MM.1S (cell line): ENCODE measurements around the gene ADAM19.

Experiments
- DNase-seq: peaks from one replicate; pipeline ENCODE4 v3.0.0-alpha.2; 2015
- H2AFZ ChIP-seq: fragments of 300-600 bp; sonication (generic); 2 replicates; pipeline ENCODE4 v1.6.0; 2016; ENCODE audit warnings: antibody characterized with exemption, low read length
- H3F3A ChIP-seq: fragments of 300-600 bp; sonication (generic); 2 replicates; pipeline ENCODE4 v1.6.1; 2016; ENCODE audit warnings: mild to moderate bottlenecking, antibody characterized with exemption, low read length, moderate library complexity, mixed read lengths; ENCODE audit not compliant: insufficient read depth
- H3K27ac ChIP-seq: fragments of 300-600 bp; sonication (generic); 2 replicates; pipeline ENCODE4 v1.5.1; 2016; ENCODE audit warnings: mild to moderate bottlenecking, low read length
- H3K27me3 ChIP-seq: fragments of 300-600 bp; sonication (generic); replicated peaks from 2 replicates; pipeline ENCODE4 v1.6.0; 2016; ENCODE audit warnings: low read length; ENCODE audit not compliant: insufficient read depth
- H3K36me3 ChIP-seq: fragments of 300-600 bp; sonication (generic); replicated peaks from 2 replicates; pipeline ENCODE4 v1.6.1; 2016; ENCODE audit warnings: mild to moderate bottlenecking, low read length, mixed read lengths; ENCODE audit not compliant: insufficient read depth
- H3K4me1 ChIP-seq: fragments of 300-600 bp; sonication (generic); 2 replicates; pipeline ENCODE4 v1.6.1; 2016; ENCODE audit warnings: low read length, mixed read lengths
- H3K4me2 ChIP-seq: fragments of 300-600 bp; sonication (generic); 2 replicates; pipeline ENCODE4 v1.6.0; 2016; ENCODE audit warnings: low read depth, low read length
- H3K4me3 ChIP-seq: fragments of 300-600 bp; sonication (generic); 2 replicates; pipeline ENCODE4 v1.5.1; 2016; ENCODE audit warnings: low read length, mixed read lengths
- H3K79me2 ChIP-seq: fragments of 300-600 bp; sonication (generic); 2 replicates; pipeline ENCODE4 v1.6.1; 2016; ENCODE audit warnings: mixed run types, low read length, mixed read lengths
- H3K9ac ChIP-seq: fragments of 300-600 bp; sonication (generic); 2 replicates; pipeline ENCODE4 v1.6.1; 2016; ENCODE audit warnings: low read length, mixed read lengths
- H3K9me2 ChIP-seq: fragments of 300-600 bp; sonication (generic); replicated peaks from 2 replicates; pipeline ENCODE4 v1.6.1; 2016; ENCODE audit warnings: mild to moderate bottlenecking, low read length, mixed read lengths; ENCODE audit not compliant: insufficient read depth
- H3K9me3 ChIP-seq: fragments of 300-600 bp; sonication (generic); replicated peaks from 2 replicates; pipeline ENCODE4 v1.6.1; 2016; ENCODE audit warnings: mild to moderate bottlenecking, low read length, mixed read lengths; ENCODE audit not compliant: insufficient read depth
- H4K20me1 ChIP-seq: fragments of 300-600 bp; sonication (generic); 2 replicates; pipeline ENCODE4 v1.6.1; 2016; ENCODE audit warnings: mild to moderate bottlenecking, low read length, moderate library complexity, mixed read lengths; ENCODE audit not compliant: insufficient read depth
- EZH2 ChIP-seq: fragments of 300-600 bp; sonication (generic); optimal IDR thresholded peaks from 2 replicates; pipeline ENCODE3; 2017; ENCODE audit warnings: low read depth, mild to moderate bottlenecking, antibody characterized with exemption, low read length, mixed read lengths
- EZH2phosphoT487 ChIP-seq: fragments of 300-600 bp; sonication (generic); IDR thresholded peaks from 2 replicates; pipeline ENCODE4 v1.6.1; 2018; ENCODE audit warnings: antibody characterized with exemption, low read length
- TF ChIP-seq, protein P1 (sequence below): fragments of 300-600 bp; sonication (generic); IDR thresholded peaks from 2 replicates; pipeline ENCODE4 v1.5.1; 2016; ENCODE audit warnings: antibody characterized with exemption, low read length, mixed read lengths

The ADAM19 gene

DNA sequence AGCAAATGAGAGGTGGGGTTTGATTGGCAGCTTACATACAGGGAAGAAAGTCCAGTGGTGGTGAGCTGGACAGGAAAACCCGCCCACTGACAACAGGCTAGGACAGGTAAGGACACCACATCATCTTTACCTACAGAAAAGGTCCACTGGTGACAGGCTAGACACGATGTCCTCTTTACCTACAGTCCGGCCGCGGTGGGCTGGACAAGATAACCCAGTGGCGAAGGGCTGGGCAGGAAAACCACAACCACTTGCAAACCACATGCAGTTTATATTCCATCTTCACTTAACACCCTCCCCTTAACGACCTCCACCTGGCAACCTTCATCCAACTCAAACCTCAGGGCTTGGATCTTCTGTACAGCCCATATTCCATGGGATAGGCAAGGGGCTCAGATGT is 120.5 kb downstream of the ADAM19 start:
- no peak overlapping the region for H3K27ac ChIP-seq
- no peak overlapping the region for H3K4me2 ChIP-seq
- no peak overlapping the region for H3K9ac ChIP-seq
- H3K4me3 ChIP-seq = no peak overlapping the region
- H3F3A ChIP-seq = no peaks in the 10 kb centered on the region
- H3K27me3 ChIP-seq = no peaks in the 10 kb centered on the region
- no peaks in the 10 kb centered on the region for H4K20me1 ChIP-seq
- H3K4me1 ChIP-seq = no peaks in the 10 kb centered on the region
- no peak for DNase-seq
- no peaks in the 10 kb centered on the region for H3K9me3 ChIP-seq
- TF ChIP-seq EZH2phosphoT487 (no peak), EZH2 (no peak)
- TF ChIP-seq, protein P1, sequence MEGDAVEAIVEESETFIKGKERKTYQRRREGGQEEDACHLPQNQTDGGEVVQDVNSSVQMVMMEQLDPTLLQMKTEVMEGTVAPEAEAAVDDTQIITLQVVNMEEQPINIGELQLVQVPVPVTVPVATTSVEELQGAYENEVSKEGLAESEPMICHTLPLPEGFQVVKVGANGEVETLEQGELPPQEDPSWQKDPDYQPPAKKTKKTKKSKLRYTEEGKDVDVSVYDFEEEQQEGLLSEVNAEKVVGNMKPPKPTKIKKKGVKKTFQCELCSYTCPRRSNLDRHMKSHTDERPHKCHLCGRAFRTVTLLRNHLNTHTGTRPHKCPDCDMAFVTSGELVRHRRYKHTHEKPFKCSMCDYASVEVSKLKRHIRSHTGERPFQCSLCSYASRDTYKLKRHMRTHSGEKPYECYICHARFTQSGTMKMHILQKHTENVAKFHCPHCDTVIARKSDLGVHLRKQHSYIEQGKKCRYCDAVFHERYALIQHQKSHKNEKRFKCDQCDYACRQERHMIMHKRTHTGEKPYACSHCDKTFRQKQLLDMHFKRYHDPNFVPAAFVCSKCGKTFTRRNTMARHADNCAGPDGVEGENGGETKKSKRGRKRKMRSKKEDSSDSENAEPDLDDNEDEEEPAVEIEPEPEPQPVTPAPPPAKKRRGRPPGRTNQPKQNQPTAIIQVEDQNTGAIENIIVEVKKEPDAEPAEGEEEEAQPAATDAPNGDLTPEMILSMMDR = no peak
- H3K36me3 ChIP-seq = no peaks in the 10 kb centered on the region
- no peak overlapping the region for H2AFZ ChIP-seq
- no peaks in the 10 kb centered on the region for H3K9me2 ChIP-seq
- no peaks in the 10 kb centered on the region for H3K79me2 ChIP-seq

DNA sequence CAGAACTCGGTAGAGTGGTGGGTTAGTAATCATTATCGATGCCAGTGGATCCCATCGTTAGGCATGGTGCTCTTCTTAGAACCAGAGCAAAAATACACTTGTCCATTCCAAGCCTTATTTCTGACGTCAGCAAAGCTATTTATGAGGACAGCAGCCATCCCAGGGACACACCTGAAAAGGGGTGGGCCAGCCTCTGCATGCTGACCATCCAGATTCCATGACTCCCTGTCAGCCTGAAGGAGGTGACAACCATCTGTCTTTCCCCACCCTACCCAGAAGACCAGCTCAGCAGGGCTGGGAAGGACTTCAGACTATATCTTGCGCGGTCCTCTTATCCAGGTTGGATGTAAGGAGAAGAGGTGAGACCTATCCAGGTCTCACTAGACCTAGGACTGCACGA is 121.3 kb downstream of the ADAM19 start:
- H3K4me2 ChIP-seq = no peak overlapping the region
- no peaks in the 10 kb centered on the region for H3K4me1 ChIP-seq
- H3K9me2 ChIP-seq = no peaks in the 10 kb centered on the region
- H3K9me3 ChIP-seq = no peaks in the 10 kb centered on the region
- no peak overlapping the region for H3K9ac ChIP-seq
- TF ChIP-seq, protein P1 = no peak
- TF ChIP-seq EZH2phosphoT487 = no peak
- TF ChIP-seq EZH2 = no peak
- no peaks in the 10 kb centered on the region for H3K36me3 ChIP-seq
- no peak for DNase-seq
- no peak overlapping the region for H2AFZ ChIP-seq
- no peaks in the 10 kb centered on the region for H3K79me2 ChIP-seq
- no peaks in the 10 kb centered on the region for H3K27me3 ChIP-seq
- no peaks in the 10 kb centered on the region for H4K20me1 ChIP-seq
- no peak overlapping the region for H3K27ac ChIP-seq
- no peak overlapping the region for H3K4me3 ChIP-seq
- no peaks in the 10 kb centered on the region for H3F3A ChIP-seq

DNA sequence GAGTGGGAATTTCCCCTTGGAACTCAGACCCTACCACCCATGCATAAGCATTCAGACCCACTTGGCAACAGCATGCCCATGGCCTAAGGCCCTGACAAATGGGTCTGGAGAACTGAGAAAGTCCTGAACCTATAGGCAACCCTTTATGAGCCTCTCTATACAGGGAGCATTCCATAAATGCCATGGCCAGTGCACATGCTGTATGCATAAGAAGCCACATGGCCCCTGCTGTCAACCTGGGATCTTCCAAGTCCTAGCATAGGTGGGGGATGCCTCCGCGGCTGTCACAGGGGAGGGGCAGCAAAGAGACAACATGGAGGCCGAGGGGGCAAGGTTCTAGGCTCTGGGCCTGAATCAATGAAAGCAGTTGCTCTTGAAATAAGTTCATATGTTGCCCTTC is 123.8 kb downstream of the ADAM19 start:
- Histone ChIP-seq H2AFZ (no peak overlapping the region), H3K4me3 (no peak overlapping the region), H3K9ac (no peak overlapping the region), H3K9me2 (no peaks in the 10 kb centered on the region), H3K4me2 (no peak overlapping the region), H3F3A (no peaks in the 10 kb centered on the region), H3K9me3 (no peaks in the 10 kb centered on the region), H4K20me1 (no peaks in the 10 kb centered on the region), H3K36me3 (no peaks in the 10 kb centered on the region), H3K27ac (no peak overlapping the region), H3K79me2 (no peaks in the 10 kb centered on the region), H3K27me3 (no peaks in the 10 kb centered on the region), H3K4me1 (no peaks in the 10 kb centered on the region)
- no peak for DNase-seq
- TF ChIP-seq EZH2 (no peak), EZH2phosphoT487 (no peak)
- TF ChIP-seq, protein P1 = no peak
